SK-N-DZ (cell line): ENCODE measurements around the gene LDLRAD4.

Experiments used
- DNase-seq: peaks from one replicate; pipeline ENCODE4 v3.0.0-alpha.2; 2015; ENCODE audit warnings: low spot score

LDLRAD4 gene

DNA sequence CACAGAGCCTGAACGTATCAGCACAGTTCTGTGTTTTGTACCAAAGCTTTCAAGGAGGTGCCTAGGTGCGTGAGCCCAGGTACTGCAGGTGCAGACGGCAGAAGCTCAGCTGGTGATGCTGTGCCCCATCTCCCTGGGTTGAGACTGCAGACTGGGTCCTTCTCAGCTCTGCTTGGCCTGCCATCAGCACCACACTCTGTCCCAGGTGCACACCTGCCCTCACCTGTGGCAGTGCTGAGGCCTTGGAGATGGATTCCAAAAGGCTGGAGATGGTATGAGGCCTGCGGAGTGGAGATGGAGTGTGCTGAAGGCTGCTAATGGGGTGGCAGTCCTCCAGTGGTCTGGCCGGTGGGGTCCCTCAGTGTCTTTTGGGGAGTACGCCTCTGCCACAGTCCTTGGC is 9.3 kb downstream of the LDLRAD4 start:
- no peak for DNase-seq

DNA sequence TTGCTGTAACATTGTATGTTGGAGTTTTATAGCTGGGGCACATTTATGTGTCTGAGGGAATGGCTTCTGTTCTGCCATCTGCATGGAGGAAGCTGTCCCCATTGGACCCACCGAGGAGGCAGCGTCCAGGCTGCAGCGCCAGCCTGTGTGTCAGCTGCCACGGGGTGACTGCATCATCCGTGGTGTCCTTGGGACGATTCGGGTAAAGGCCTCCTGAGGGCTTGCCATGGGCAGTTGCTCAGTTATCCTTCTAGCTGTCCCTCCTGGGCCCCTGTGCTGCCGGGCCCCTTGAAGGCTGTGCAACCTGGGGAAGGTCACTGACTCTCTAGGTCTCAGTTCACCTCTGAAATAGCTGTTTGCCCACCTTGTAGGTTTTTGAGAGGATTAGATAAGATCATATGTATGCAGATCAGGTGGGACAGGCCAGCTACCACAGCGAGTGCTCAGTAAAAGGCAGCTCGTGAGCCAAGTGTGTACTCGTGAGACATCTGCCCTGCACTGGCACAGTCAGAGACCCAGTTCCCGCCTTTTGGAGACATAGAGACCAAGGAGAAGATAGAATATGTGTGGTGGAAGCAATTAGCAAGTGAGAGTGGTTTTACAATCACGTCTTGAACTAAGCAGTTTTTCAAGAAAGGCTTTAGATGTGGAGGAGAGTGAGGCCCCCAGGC is 10.6 kb downstream of the LDLRAD4 start:
- no peak for DNase-seq

DNA sequence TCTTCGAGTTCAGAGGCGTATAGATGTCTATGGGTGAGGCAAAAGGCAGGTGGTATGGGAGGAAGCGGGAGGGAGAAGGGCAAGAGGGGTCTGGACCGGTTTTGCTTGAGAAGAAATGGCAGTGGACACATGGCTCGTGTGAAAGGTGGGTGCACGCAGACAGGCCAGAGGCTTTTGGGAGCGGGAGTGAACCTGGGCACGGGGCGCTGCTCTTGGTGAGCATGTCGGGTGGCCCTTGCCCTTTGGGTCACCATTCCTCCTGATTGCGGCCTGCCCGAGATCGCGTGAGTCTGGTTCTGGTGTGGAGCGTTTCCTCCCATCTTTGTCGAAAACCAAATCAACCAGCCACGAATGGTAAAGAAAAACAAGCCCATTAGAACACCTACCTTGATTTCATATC is 12.6 kb downstream of the LDLRAD4 start:
- no peak for DNase-seq

DNA sequence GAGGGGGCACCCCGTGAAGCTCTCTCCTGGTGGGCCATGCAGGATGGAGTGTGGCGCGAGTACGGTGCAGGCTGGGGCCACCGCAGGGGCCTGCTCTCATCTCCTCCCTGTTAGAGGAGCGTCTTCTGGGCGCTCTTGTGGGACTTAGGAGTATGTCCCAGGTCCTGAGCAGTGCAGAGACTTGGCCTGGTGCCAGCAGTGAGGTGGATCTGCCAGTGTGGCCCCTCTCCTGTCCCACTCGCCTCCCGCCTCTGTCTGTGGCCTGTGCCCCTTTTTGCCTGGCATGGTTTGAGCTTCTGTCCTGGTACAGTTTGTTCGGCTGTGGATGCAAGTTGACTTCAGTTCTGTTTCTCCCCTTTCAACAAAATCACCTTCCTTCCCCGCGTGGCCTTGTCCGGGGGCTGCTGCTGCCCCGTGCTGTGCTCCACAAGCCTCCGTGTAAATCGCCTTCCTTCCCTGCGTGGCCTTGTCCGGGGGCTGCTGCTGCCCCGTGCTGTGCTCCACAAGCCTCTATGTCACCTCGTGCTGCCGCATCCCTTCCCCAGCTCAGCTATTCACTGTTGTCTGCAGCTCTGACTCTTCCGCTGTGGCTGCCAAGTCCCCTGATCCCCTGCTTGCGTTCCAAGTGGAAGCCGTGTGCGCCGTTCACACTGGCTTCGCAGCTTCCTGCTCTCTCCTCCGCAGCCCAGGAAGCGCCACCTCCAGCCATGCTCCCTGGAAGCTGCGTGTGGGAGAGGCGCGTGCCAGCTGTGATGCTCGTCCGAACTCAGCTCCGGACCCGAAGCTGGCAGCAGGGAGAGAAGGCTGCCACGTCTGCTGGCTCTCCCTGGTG is 13.7 kb downstream of the LDLRAD4 start:
- DNase-seq, result no peak

DNA sequence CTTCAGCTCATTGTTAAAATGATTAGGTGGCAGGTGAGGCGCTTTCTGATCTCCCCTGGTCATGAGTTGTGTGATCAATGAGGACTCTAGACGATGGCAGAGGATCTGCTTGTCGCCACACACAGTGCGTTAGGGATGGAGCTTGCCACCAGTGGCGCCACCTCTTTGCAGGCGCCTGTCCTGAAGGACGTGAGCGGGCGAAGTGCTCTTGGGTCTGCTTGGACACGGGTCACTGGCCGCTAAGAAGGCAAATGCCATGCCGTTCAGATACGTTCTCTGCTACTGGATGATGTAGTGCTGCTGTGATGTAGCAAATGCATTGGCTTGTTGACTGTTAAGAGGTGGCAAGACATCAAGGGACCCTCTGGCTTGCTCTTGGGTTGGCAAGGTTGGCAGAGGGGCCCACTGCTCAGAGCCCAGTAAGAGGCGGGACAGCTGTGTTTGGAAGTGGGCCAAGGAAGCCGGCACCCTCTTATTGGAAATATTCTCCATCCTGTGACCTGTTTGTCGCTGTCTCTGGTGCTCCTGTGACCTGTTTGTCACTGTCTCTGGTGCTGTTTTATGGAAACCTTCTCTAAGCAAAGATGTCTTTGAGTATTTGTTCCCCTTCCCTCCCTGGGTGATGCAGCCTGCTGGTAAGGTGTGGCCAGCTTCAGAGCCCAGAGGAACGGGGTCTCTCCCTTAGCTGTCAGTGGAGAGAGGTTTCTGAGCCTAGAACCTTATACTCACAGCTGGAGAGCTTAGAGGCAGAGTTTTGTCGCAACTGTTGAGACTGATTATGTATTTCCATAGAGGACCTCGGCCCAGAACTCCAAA is 14.6 kb downstream of the LDLRAD4 start:
- no peak for DNase-seq

DNA sequence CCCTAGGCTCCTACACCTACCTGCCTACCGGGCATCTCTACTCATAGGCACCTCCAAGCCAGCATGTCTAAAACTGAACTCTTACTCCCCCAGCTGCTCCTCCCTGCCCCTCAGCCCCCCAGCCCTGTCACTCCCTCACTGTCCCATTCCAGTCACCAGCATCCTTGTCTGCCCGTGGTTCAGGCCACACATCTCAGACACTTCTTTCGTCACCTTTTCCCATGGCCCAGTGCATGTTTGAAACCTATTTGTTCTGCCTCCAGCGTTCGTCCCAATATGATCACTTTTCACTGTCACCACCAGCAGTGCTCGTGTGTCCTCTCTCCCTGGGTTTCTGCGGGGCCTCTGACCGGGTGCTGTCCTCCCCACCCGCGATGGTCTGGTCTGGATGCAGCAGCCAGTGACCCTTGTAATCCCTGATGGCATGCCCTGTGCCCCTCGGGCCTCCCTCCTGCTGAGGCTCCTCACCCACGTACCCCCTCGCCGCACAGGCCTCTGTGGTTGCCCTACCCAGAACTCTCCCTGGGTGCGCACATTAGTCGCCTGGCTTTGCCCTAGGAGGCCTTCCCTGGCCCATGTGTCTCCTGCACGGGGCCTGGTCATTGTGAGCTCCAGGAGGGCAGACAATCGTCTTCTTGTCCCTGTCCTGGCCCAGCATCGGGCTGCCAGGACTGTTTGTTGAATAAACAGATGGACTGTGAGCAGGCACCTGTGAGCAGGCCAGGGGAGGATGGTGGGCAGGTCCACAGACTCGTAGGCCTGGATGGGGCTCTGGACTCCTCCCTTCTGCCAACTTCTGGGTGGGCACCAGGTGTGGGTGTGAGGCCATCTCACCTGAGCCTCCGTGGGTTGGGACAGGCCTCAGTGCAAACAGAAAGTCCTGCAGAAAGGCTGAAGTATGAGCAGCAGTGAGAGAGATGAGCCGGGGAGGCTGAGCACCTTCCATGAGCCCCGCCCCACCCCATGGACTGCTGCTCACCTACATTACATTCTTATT is 15.5 kb downstream of the LDLRAD4 start:
- DNase-seq, result no peak

DNA sequence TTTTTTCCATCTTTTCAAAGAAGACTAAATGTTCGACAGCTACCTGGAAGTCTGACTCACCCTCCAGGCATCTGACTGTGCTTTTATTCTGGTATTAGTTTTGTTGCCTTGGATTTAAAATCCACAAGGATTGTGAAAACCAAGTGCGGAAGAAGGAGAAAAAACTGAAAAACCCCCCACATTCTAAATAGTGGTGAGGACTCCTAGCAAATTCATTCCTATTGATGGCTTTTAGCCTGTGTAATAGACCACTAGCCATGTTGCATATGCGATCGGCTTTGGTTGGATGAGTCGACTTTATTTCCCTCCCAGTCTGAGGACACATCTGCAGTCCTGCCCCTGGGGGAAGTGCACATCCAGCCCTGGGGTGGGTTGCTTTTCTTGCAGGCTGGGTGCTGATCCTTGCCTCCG is 16.9 kb downstream of the LDLRAD4 start:
- no peak for DNase-seq

DNA sequence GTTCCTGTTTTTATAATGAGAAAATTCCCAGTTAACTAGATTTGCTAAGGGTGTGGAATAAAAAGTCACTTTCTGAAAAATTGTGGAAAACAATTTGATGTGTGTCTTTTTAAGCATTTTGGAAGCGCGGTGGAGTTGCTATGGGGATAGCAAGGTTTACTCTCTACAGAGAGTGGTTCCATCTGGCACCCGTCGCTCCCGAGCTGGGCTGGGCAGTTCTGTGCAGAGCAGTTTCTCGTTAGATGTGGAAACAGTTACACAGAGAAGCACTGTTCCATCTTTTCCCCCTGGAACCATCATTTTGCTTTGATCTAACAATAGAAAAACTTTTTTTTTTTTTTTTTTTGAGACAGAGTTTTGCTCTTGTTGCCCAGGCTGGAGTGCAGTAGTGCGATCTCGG is 17.4 kb downstream of the LDLRAD4 start:
- DNase-seq, result no peak

DNA sequence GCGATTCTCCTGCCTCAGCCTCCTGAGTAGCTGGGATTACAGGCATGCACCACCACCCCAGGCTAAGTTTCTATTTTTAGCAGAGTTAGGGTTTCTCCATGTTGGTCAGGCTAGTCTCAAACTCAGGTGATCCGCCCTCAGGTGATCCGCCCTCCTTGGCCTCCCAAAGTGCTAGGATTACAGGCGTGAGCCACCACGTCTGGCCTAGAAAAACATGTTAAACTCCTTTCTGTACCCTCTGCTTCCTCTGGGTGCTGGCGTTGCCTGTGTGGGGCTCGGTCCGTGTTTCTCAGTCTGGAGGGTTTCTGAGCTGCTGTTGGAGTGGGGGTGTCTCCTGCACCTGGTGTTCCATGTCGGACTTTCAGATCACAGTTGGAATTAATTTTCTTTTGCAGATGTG is 17.9 kb downstream of the LDLRAD4 start:
- no peak for DNase-seq

DNA sequence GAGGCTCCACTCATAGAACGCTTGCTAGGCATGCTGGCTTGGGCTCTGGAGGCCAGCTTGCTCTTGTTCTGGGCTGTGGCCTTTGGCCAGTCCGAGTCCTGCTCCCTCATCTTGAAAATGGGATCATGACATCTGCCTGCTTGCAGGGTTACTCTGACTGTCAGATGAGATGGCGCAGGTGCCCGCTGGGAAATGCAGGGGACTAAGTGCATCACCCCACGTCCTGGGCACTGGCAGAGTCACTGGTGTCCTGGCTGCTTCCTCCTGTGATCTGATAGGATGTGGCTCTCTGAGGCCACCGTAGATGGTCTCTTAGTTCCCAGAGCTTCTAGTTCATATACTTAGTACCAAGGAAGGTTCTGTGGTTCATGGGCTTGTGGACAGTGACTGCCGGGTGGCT is 18.5 kb downstream of the LDLRAD4 start:
- no peak for DNase-seq

DNA sequence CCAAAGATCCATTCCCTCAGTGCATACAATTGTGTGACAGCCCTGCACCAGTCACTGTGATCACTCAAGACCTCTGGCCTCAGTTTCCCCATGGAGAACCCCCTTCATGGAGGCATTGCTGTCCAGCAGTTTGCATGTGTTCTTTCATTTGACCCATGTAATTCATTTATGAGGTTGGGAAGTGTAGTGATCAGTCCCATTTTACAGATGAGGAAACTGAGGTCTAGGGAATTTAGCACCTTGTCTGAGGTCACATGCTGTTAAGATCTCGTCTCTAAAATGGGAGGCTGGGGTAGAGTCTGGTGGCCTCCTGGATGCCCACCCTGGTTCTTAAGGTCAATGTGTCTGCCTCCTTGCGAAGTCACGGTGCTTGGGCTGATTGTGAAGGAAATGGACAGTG is 19.1 kb downstream of the LDLRAD4 start:
- DNase-seq, result no peak

DNA sequence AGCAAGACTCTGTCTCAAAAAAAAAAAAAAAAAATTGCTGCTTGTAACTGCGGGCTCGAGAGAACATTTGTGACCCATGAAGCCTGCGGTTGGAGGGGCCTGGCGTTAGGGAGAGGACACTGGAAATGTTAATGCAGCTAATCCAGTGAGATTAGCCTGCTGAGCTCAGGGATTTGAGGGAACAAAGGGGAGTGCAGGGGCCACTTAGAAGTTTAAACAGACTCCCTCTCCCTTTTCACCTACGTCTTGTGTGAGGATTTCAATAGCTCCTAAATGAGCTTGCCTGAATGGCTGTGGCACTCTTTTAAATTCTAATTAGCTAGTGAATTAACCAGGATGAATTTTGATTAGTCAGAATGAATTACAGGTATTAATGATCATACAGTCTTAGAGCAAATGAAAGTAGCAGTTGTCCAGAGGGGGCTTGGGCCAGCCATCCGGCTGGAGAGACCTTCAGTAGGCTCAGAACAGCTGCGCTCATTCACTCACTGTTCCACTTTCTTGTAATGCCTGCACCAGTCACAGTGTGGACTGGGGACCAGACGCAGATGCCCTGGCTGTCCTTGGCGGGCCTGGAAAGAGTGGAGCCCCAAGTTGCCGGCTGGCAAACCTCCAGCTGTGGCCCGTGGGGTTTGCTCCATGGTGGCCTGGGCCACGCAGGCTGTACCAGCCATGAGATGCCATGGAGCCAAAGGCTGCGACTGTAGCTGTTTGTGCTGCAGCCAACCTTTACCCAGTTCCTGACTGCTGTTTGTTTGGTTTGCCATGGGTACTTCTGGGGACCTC is 20.8 kb downstream of the LDLRAD4 start:
- DNase-seq, result no peak

DNA sequence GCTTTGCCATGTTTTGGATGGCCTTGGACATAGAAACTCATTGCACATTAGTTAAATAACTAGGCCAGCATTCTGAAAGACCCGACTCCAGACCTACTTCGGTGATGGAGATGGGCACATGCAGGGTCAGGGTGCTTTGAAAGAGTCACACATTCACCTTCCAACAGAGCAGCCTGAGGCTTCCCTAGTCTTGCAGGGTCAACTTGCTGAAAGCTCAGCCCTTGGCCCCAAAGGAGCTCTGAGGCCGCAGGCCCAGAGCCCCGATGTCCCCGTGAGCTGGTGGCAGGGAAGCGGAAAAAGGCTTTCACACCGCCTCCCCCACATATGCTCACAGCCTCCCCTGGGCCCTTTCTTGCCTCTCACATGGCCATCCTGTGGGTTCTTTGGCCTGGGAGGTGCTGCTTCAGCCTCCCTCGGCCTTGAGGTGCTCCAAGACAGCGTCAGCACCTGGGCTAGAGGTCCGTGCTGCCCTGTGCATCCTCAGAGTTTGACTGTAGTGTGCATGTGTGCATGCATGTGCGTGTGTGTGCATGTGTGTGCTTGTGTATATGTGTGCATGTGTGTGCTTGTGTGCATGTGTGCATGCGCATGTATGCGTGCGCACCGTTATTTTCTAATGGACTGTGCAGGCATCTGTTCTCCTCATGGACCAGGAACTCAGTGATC is 21.6 kb downstream of the LDLRAD4 start:
- no peak for DNase-seq

DNA sequence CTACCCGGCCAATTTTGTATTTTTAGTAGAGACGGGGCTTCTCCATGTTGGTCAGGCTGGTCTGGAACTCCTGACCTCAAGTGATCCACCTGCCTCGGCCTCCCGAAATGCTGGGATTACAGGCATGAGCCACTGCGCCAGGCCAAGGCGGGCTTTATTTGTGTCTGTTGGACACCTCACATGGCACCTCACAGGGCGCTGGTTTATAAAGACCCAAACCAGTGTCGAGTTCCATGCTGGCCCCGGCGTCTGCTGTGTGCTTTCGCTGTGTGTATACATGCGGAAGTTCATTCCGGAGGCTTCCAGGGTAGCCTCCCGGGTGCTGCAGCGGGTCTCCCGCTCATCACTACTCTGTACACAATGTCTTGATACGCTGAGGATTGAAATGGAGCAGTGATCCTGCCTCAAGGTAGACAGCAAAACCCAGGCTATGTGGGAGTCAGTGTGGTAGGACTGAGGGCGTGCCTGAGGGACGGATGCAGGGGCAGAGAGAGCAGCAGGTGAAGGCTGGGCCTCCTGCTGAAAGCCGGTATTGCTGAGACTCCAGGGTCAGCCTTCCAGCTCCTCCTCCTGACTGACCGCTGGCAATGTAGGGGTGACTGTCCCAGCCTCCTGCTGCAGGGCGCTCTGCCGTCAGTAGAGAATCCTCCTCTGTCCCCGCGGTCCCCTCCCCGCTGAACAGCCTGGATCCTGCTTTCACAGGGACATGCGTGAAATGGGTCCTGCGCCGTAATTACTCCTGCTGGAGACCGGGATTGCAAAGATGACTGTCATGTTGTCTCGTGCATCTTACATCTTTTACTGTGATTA is 22.7 kb downstream of the LDLRAD4 start:
- DNase-seq, result no peak

DNA sequence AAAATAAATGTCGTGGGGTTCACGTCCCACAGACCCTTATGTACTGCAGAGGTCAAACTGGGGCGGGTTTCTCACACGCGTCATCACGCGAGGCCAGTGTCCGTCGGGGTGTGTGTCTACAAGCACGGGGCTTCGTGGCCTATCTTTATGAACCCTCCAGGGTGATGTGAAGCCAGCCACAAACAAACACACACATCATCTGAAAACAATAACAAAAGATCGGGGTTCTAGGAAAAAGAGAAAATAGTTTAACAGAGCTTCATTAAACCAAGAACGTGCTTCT is 23.3 kb downstream of the LDLRAD4 start:
- DNase-seq, result no peak

DNA sequence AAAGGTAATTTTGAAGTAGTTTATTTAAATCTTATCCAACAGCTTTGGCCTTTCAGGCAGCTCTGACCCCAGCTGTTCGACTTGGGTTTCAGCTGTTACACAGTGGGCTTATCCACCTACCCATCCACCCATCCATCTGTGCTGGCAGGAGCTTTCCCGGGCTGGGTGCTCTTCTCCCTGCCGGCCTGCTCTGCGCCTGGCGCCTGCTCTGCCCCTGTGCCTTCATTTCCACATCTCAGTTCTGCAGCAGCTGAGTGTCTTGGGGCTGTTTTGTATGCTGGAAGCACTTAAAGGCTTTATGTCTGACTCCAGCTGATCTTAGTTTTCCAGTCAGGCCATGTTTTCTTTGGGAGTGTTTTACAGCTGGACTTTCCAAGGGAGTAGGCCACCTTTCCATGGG is 24.2 kb downstream of the LDLRAD4 start:
- no peak for DNase-seq

DNA sequence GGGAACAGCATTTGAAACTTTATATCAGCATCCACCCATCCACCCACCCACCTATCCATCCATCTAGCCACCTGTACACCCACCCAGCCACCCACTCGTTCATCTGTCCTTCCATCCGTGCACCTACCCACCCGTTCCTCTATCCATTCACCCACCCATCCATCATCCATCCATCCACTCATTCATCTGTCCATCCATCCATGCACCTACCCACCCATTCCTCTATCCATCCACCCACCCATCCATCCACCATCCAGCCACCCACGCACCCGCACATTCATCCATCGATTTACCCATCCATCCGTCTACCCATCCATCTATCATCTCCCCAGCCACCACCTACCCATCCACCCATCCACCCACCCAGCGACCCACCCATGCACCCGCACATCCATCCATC is 24.8 kb downstream of the LDLRAD4 start:
- DNase-seq, result no peak

DNA sequence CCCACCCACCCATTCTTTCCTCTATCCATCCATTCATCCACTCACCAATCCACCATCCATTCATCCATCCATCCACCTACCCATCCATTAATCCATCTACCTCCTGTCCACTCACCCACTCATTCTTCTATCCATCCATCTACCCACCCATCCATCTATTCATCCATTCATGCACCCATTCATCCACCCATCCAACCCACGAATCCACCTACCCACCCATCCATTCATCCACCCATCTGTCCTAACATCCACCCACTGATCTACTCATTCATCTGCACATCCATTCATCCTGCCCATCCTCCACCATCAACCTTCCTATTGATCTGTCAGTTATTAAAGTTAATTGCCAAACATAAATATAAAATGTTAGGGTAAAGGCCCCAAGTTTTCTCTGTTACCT is 25.6 kb downstream of the LDLRAD4 start:
- no peak for DNase-seq

DNA sequence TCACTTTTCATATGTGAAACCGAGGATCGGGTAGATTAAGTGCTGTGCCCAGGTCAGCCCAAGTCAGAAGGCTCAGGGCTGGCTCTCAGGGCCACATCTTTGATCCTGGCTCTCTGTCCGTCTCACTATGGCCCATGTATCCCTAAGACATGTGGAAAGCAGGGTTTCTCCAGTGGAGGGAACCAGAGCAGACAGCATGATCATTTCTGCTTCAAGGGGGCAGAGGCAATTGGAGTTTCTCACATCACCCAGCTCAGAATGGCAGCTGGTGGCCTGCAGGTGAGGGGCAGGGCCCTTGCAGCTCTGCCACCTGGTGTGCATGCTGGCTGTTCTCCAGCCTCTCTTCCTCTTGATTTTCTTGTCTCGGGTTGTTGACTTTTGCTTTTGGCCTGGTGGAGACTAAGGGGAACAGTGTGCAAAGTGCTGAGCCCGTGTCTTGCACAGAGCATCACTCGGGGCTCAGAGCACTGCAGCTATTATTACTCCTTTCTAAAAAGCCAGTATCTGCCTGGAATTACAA is 27.0 kb downstream of the LDLRAD4 start:
- DNase-seq, result no peak
